CD14-positive monocyte (primary cell): ENCODE results near the gene GALNT1. TPM values are rescaled to one million over a fixed set of nuclear protein-coding genes. Genes with fewer than 3 reads are reported as not detected.

Experiments
- DNase-seq, 3 donors: peaks; one replicate each; pipeline ENCODE4 v3.0.0-alpha.2; 2011 to 2022
- H2AFZ ChIP-seq: 2 replicates; pipeline ENCODE4 v1.6.0; 2012; ENCODE audit warnings: mild to moderate bottlenecking, low read depth, low read length, inconsistent platforms; ENCODE audit not compliant: insufficient read depth, poor library complexity, severe bottlenecking
- H3K27ac ChIP-seq, 2 donors: 1 replicate in 1 of 2; 2 replicates in 1 of 2; pipeline ENCODE4 v1.5.1; 2012 to 2013; ENCODE audit warnings: low read length in 2 of 2, control low read depth in 1 of 2, inconsistent platforms in 1 of 2, low read depth in 1 of 2, mild to moderate bottlenecking in 1 of 2
- H3K27me3 ChIP-seq, 2 donors: one replicate each; pipeline versions ENCODE4 v1.6.0 to v1.6.1; 2011 to 2013; ENCODE audit warnings: low read length in 2 of 2; ENCODE audit not compliant: control insufficient read depth in 2 of 2, insufficient read depth in 2 of 2
- H3K36me3 ChIP-seq, 2 donors: replicated peaks in 1 of 2; 1 replicate in 1 of 2; 2 replicates in 1 of 2; pipeline versions ENCODE4 v1.5.1 to v1.6.1; 2012 to 2013; ENCODE audit warnings: low read length in 2 of 2, control low read depth in 1 of 2, inconsistent platforms in 1 of 2, mild to moderate bottlenecking in 1 of 2; ENCODE audit not compliant: insufficient read depth in 2 of 2, control insufficient read depth in 1 of 2
- H3K4me1 ChIP-seq, 2 donors: 1 replicate in 1 of 2; 2 replicates in 1 of 2; pipeline versions ENCODE4 v1.5.1 to v1.6.1; 2012 to 2013; ENCODE audit warnings: low read length in 2 of 2, control low read depth in 1 of 2, inconsistent platforms in 1 of 2, mild to moderate bottlenecking in 1 of 2, moderate library complexity in 1 of 2; ENCODE audit not compliant: insufficient read depth in 2 of 2, control insufficient read depth in 1 of 2
- H3K4me2 ChIP-seq: replicated peaks from 2 replicates; pipeline ENCODE3; 2012; ENCODE audit warnings: low read length, moderate library complexity, mild to moderate bottlenecking; ENCODE audit not compliant: poor library complexity, severe bottlenecking; ENCODE audit errors: extremely low read depth
- H3K4me3 ChIP-seq, 3 experiments: fragments of 200-600 bp in 1 of 3; sonication (generic) in 1 of 3; replicated peaks in 1 of 3; 1 replicate in 2 of 3; 2 replicates in 1 of 3; pipeline ENCODE4 v1.5.1; 2011 to 2013; ENCODE audit warnings: low read length in 3 of 3, mild to moderate bottlenecking in 3 of 3, control low read depth in 2 of 3, low read depth in 2 of 3, inconsistent platforms in 1 of 3, moderate library complexity in 1 of 3
- H3K79me2 ChIP-seq: 2 replicates; pipeline ENCODE4 v1.6.0; 2012; ENCODE audit warnings: mild to moderate bottlenecking, control low read depth, inconsistent platforms, low read length, moderate library complexity; ENCODE audit not compliant: insufficient read depth
- H3K9ac ChIP-seq: 2 replicates; pipeline ENCODE4 v1.6.0; 2017; ENCODE audit warnings: low read length, mild to moderate bottlenecking; ENCODE audit not compliant: insufficient read depth, poor library complexity, severe bottlenecking
- H3K9me3 ChIP-seq, 2 donors: replicated peaks in 1 of 2; 1 replicate in 1 of 2; 2 replicates in 1 of 2; pipeline versions ENCODE4 v1.5.1 to v1.6.1; 2012 to 2013; ENCODE audit warnings: low read length in 2 of 2, control low read depth in 1 of 2; ENCODE audit not compliant: control insufficient read depth in 1 of 2, insufficient read depth in 1 of 2
- H4K20me1 ChIP-seq: 2 replicates; pipeline ENCODE4 v1.6.0; 2012; ENCODE audit warnings: mild to moderate bottlenecking, low read length, control low read depth, moderate library complexity; ENCODE audit not compliant: insufficient read depth
- H3K27ac Mint-ChIP-seq, 7 donors: one replicate each; pipeline ENCODE4 v1.8.0; 2020; ENCODE audit warnings: mild to moderate bottlenecking in 7 of 7, mixed read lengths in 7 of 7, moderate library complexity in 6 of 7, inconsistent platforms in 2 of 7
- H3K27me3 Mint-ChIP-seq, 3 donors: one replicate each; pipeline ENCODE4 v1.8.0; 2021 to 2022; ENCODE audit warnings: low read depth in 3 of 3, mild to moderate bottlenecking in 3 of 3, mixed read lengths in 3 of 3, moderate library complexity in 3 of 3, inconsistent platforms in 1 of 3
- H3K36me3 Mint-ChIP-seq, 2 donors: one replicate each; pipeline ENCODE4 v1.8.0; 2020; ENCODE audit warnings: mixed read lengths in 2 of 2, inconsistent platforms in 1 of 2, mild to moderate bottlenecking in 1 of 2
- H3K4me1 Mint-ChIP-seq: one replicate; pipeline ENCODE4 v1.8.0; 2020; ENCODE audit warnings: mild to moderate bottlenecking, mixed read lengths
- H3K4me3 Mint-ChIP-seq, 2 donors: one replicate each; pipeline ENCODE4 v1.8.0; 2020; ENCODE audit warnings: mild to moderate bottlenecking in 2 of 2, mixed read lengths in 2 of 2, moderate library complexity in 1 of 2
- H3K9me3 Mint-ChIP-seq, 7 donors: one replicate each; pipeline ENCODE4 v1.8.0; 2020 to 2022; ENCODE audit warnings: mixed read lengths in 7 of 7, mild to moderate bottlenecking in 6 of 7, moderate library complexity in 6 of 7, inconsistent platforms in 2 of 7
- CTCF ChIP-seq: fragments of 200-600 bp; IDR thresholded peaks from one replicate; pipeline ENCODE4 v1.8.0; 2022; ENCODE audit warnings: antibody characterized with exemption, mild to moderate bottlenecking
- WGBS: methylation state at CpG from one replicate; pipeline ENCODE4 v1.1.5; 2013; ENCODE audit warnings: missing lambda C conversion rate; ENCODE audit not compliant: insufficient coverage; 5-methylcytosine and 5-hydroxymethylcytosine counted together
- intact Hi-C, 2 donors: fragments of 100-400 bp; cut with micrococcal nuclease; formaldehyde crosslinking; loops; one replicate each; pipeline versions ENCODE4 v1.15.0 to v1.15.1; 2023
- polyA plus RNA-seq, 3 donors: library from polyadenylated mRNA; depleted of rRNA in 1 of 3; unstranded in 2 of 3; stranded (reverse) in 1 of 3; fragments of 300-500 nt in 2 of 3; fragments of >200 nt in 1 of 3; fragmentation: Illumina TruSeq in 2 of 3; gene quantifications; 1 replicate in 2 of 3; 2 replicates in 1 of 3; pipeline ENCODE4 v1.2.3, GENCODE V29; 2012 to 2021

The GALNT1 gene
- polyA plus RNA-seq, 3 donors, result 16.8 to 58.5 (median 22.9) TPM

- H3K4me2 ChIP-seq, result no peak overlapping the region
- H3K27ac ChIP-seq, result peak overlapping the region in 1 of 2 donors; percentile 76
- TF ChIP-seq CTCF, result no peak
- no peak overlapping the region for H2AFZ ChIP-seq
- peaks cover 15 to 18% of the 10 kb centered on the region in 2 donors for H3K4me1 ChIP-seq
- DNase-seq, result no peak
- H3K36me3 ChIP-seq, result no peaks in the 10 kb centered on the region
- H3K4me3 Mint-ChIP-seq, result no peak overlapping the region
- no peaks in the 10 kb centered on the region for H3K9me3 Mint-ChIP-seq
- H3K79me2 ChIP-seq, result peaks cover 51% of the 10 kb centered on the region
- no peak overlapping the region for H3K9ac ChIP-seq
- peaks cover 14% of the 10 kb centered on the region for H4K20me1 ChIP-seq
- intact Hi-C loops, result loop anchor here in 1 of 2 donors (5.0 kb wide), 1 partner anchor 34 kb away; the partner anchor contains the start of gene GALNT1
- H3K4me3 ChIP-seq, result no peak overlapping the region
- no peaks in the 10 kb centered on the region for H3K27me3 ChIP-seq
- H3K36me3 Mint-ChIP-seq, result peaks cover 0 to 2% of the 10 kb centered on the region in 2 donors
- peaks cover 0 to 2% (median 0%) of the 10 kb centered on the region in 3 donors for H3K27me3 Mint-ChIP-seq
- H3K4me1 Mint-ChIP-seq, result peaks cover 7% of the 10 kb centered on the region
- no peaks in the 10 kb centered on the region for H3K9me3 ChIP-seq
- WGBS, result no CpG with 5 or more reads among the region's 2 CpGs
- no peak overlapping the region for H3K27ac Mint-ChIP-seq
Observed at GRCh38 chr18:35616074-35616473, 34.5 kb downstream of the GALNT1 start.

GRCh38 chr18:35616664-35617423 lies 35.3 kb downstream of the GALNT1 start:
- H2AFZ ChIP-seq, result peak overlapping the region; percentile 43
- intact Hi-C loops, result loop anchor here in 1 of 2 donors (5.0 kb wide), 1 partner anchor 35 kb away; the partner anchor contains the start of gene GALNT1
- peaks cover 12% of the 10 kb centered on the region for H3K4me1 Mint-ChIP-seq
- peak overlapping the region in 1 of 2 donors; percentile 76 for H3K27ac ChIP-seq
- WGBS, result 0% methylated on average over 3 of the region's 6 CpGs
- H3K4me3 Mint-ChIP-seq, result no peak overlapping the region
- no peaks in the 10 kb centered on the region for H3K27me3 ChIP-seq
- peaks cover 51% of the 10 kb centered on the region for H3K79me2 ChIP-seq
- H3K9me3 ChIP-seq, result no peaks in the 10 kb centered on the region
- H3K9ac ChIP-seq, result no peak overlapping the region
- H3K27me3 Mint-ChIP-seq, result peaks cover 0 to 2% (median 0%) of the 10 kb centered on the region in 3 donors
- H3K27ac Mint-ChIP-seq, result no peak overlapping the region
- H3K4me3 ChIP-seq, result peak overlapping the region in 1 of 3 experiments; percentile 2
- H3K36me3 Mint-ChIP-seq, result peaks cover 0 to 2% of the 10 kb centered on the region in 2 donors
- H3K9me3 Mint-ChIP-seq, result no peaks in the 10 kb centered on the region
- peaks cover 13% of the 10 kb centered on the region for H4K20me1 ChIP-seq
- TF ChIP-seq CTCF, result no peak
- no peaks in the 10 kb centered on the region for H3K36me3 ChIP-seq
- DNase-seq, result peak; percentile 82 to 90 (median 86)
- peaks cover 15 to 18% of the 10 kb centered on the region in 2 donors for H3K4me1 ChIP-seq
- peak overlapping the region; percentile 32 for H3K4me2 ChIP-seq
